T-helper 1 cell treated with Interleukin-12 subunit alpha and Interleukin-12 subunit beta and Interleukin-4 antibody, amounts not matched to agents 30 ng/mL and 1 ng/mL, for 36 hours (primary cell): ENCODE data around the gene ZNF561. TPM values are rescaled to one million over a fixed set of nuclear protein-coding genes. Genes with fewer than 3 reads are reported as not detected.
"Not testable (repeated sequence)": the region's sequence is repeated elsewhere in the genome, so short reads cannot be mapped to it uniquely, and the experiment has no call there.

ENCODE experiments used
- intact Hi-C: fragments of 100-400 bp; cut with micrococcal nuclease; formaldehyde crosslinking; loops from one replicate; pipeline ENCODE4 v1.15.1; 2024
- total RNA-seq: library from RNA; stranded (reverse); gene quantifications from 2 replicates; pipeline ENCODE4 v1.2.3, GENCODE V29; 2022

Gene ZNF561
- total RNA-seq, result 32.7 and 32.9 TPM in 2 replicates

DNA sequence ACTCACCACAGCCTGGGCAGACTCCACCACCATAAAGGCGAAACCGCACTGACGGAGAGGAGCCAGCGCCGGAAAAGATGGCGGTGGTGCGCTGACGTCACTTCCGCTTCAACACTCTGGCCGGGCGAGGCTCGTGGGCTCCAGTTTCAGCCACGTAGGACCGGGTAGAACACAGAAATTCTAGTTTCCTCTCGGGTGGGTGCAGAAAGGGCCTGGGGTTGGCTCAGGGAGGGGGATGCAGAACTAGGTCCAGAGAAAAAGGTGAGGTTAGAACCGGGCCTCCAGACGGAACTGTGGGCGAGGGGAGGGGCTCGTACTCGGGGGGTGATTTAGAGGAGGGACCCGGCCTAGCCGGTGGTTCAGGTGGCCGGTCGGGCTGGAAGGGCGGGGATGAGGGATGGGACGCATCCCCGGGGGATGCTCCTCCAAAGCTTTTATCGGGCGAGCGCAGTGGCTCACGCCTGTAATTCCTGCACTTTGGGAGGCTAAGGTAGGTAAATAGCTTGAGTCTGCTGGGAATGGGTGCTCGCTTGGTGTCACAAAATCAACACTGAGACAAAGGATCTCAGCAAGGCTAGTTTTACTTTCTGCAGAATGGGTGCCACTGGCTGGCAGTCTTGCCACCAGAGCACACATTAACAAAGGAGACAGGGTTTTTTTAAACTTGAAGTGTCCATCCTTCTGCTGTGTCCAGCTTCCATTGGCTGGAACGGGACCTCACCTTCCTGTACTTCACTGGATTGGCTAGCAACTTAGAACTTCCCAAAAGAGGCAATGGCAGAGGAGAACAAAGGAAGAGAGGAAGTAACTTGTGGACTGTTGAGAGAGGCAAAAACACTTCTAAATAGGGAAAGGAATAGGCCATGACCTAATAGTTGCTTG, at the start of gene ZNF561:
ZNF561 (minus strand) TSS at position 77 of the 882 bp plus-strand sequence. CDS start 1,776 bp downstream, outside the sequence.
- intact Hi-C loops, result loop anchor here (1.0 to 5.0 kb wide), 12 partner anchors 37 to 481 kb away; partner anchors contain the start of genes FBXL12, PIN1, ZNF121 and ZNF266

GRCh38 chr19:9668544-9668943, 47.5 kb upstream of the ZNF561 start:
- intact Hi-C loops, result no loop called here

GRCh38 chr19:9667898-9668297, 46.9 kb upstream of the ZNF561 start:
- intact Hi-C loops, result no loop called here

GRCh38 chr19:9658769-9659168, 37.7 kb upstream of the ZNF561 start:
- intact Hi-C loops, result no loop called here

DNA sequence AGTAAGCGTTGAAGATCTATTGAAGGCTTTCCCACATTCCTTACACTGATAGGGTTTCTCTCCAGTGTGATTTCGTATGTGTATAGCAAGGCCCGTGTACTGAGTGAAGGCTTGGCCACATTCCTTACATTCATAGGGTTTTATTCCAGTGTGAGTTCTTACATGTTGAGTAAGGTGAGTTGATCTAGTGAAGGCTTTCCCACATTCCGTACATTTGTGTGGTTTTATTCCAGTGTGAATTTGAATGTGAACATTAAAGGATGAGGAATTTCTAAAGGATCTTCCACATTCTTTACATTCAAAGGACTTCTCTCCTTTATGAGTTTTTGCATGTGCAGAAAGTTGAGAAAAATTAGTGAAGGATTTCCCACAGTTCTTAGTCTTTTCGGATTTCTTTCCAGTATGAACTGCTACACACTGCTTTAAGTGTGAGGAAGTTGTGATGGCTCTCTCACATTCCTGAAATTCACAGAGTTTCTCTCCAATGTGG, 32.1 kb upstream of the ZNF561 start:
- intact Hi-C loops, result not testable (repeated sequence)

- intact Hi-C loops, result not testable (repeated sequence)
These were observed 30.4 kb upstream of the ZNF561 start for GRCh38 chr19:9651464-9651863.

GRCh38 chr19:9650345-9650744, 29.3 kb upstream of the ZNF561 start:
- intact Hi-C loops, result no loop called here

GRCh38 chr19:9645472-9645871, 24.4 kb upstream of the ZNF561 start:
- intact Hi-C loops, result no loop called here

DNA sequence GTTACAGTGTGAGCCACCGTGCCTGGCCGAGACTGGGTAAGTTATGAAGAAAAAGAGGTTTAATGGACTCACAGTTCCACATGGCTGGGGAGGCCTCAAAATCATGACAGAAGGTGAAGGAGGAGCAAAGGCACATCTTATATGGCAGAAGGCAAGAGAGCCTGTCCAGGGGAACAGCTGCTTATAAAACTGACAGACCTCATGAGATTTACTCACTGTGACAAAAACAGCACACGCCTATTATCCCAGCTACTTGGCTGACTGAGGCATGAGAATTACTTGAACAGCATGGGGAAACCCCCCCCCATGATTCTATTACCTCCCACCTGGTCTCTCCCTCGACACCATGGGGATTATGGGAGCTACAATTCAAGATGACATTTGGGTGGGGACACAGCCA, 23.4 kb upstream of the ZNF561 start:
- intact Hi-C loops, result no loop called here

DNA sequence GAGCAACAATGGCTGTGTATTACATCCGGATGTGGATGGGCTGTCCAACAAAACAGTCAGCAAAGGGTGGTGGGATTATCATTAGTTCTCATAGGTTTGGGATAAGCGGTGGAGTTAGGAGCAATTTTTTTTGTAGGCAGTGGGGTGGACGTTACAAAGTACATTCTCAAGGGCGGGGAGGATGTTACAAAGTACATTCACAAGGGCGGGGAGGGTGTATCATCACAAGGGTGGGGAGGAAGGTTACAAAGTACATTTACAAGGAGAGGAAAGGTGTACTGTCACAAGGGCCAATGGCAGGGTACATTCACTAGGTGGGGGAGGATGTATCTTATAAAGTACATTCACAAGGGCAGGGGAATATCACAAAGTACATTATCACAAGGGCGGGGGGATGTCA, 20.8 kb upstream of the ZNF561 start:
- intact Hi-C loops, result no loop called here

- intact Hi-C loops, result no loop called here
These were observed 19.9 kb upstream of the ZNF561 start for GRCh38 chr19:9640956-9641355.

DNA sequence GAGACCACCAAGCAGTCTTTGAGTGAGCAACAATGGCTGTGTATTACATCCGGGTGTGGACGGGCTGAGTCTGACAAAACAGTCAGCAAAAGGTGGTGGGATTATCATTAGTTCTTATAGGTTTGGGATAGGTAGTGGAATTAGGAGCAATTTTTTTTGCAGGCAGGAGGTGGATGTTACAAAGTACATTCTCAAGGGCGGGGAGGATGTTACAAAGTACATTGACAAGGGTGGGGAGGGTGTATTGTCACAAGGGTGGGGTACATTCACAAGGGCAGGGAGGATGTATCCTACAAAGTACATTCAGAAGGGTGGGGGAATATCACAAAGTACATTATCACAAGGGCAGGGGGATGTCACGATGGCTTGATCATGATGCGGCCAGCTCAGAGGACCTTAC, 15.0 kb upstream of the ZNF561 start:
- intact Hi-C loops, result no loop called here

- intact Hi-C loops, result loop anchor here (2.0 kb wide), 1 partner anchor 399 kb away; no protein-coding TSS in a partner anchor
These were observed 6.8 kb upstream of the ZNF561 start for GRCh38 chr19:9627856-9628255.

- intact Hi-C loops, result loop anchor here (5.0 kb wide), 1 partner anchor 310 kb away; no protein-coding TSS in a partner anchor
These were observed 1.5 kb upstream of the ZNF561 start for GRCh38 chr19:9622531-9622930.

GRCh38 chr19:9620842-9621155, 233 bp downstream of the ZNF561 start:
- intact Hi-C loops, result loop anchor here (1.0 to 5.0 kb wide), 12 partner anchors 36 to 480 kb away; partner anchors contain the start of genes FBXL12, PIN1, ZNF121 and ZNF266

DNA sequence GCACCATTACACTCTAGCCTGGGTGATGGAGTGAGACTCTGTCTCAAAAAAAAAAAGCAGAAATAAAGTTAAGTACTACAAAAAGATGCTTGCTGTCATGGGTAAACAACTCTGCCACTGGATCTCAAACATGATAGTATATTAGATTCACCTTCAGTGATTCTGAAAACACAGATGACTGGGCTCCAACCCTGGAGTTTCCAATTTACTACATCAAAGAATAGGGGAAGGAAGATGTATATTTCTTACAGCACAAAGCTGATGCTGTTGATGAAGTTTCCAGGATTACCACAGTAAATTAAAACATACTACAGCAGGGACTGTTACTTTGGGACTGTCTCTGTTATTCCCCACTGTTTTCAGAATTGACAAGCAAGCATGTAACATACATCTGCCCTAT, 5.2 kb downstream of the ZNF561 start:
- intact Hi-C loops, result no loop called here

DNA sequence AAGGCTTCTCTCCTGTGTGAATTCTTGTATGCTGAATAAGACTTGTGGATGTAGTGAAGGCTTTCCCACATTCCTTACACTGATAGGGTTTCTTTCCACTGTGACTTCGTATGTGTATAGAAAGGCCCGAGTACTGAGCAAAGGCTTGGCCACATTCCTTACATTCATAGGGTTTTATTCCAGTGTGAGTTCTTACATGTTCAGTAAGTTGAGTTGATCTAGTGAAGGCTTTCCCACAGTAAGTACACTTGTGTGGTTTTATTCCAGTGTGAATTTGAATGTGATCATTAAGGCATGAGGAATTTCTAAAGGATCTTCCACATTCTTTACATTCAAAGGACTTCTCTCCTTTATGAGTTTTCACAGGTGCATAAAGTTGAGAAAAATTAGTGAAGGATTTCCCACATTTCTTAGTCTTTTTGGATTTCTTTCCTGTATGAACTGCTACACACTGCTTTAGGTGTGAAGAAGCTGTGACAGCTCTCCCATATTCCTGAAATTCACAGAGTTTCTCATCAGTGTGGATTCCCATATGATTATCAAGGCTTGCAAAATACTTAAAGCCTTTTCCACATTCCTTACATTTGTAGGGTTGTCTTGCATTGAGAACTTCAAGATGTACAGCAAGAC, 10.4 kb downstream of the ZNF561 start:
- intact Hi-C loops, result no loop called here

- intact Hi-C loops, result no loop called here
These were observed 12.1 kb downstream of the ZNF561 start for GRCh38 chr19:9608912-9609311.

GRCh38 chr19:9597027-9597426, 24.0 kb downstream of the ZNF561 start:
- intact Hi-C loops, result no loop called here

DNA sequence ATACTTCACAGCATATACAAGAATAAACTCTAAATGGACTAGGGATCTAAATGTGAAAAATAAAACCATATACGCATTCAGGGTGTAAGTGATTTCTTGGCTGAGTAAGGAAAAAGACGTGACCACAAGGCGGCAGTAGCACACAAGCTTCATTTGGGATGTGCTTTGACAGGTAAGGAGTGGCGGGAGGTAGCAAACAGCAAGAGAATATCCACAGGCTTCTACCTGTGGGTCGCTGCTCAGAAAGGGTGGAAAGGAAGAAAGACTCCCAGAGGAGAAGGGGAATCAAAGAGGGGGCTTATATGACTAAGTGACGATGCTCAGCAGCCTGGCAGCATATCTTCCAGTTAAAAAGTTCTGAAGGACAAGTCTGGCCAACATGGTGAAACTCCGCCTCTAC, 34.3 kb downstream of the ZNF561 start:
- intact Hi-C loops, result loop anchor here (1.0 to 10.0 kb wide), 6 partner anchors 88 to 450 kb away; partner anchors contain the start of gene ZNF562

DNA sequence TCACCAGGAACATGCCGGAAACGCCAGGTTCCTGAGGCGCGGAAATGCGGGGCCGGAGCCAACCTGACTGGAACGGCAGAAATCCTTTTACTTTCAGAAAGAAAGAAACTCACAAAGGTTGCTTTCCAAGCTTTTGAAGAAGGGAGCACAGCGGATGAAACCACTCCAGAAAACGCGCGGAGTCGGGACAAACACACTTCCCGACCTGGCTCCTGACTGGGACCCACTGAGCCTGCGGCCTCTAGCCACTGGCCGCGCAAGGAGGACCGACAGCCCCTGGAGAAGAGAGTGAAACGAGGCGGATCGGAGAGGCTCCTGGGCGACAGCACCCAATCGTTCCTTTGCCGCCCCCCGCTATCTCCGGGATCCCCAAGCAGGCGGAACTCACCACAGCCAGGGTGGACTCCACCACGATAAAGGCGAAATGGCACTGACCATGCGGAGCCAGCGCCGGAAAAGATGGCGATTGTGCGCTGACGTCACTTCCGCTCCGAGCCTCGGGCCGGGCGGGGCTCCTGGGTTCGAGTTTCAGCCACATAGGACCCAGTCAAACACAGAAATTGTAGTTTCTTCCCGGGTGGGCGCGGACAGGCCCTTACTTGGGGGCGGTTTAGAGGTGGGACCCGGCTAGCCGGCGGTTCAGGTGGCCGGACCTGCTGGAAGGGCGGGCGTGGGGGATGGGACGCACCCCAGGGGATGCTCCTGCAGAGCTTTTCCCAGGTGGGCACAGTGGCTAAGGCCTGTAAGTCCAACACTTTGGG, 36.8 kb downstream of the ZNF561 start, which contains the start of gene ZNF121:
ZNF121 (minus strand) TSS at position 432 of the 761 bp plus-strand sequence. CDS start 16,407 bp downstream, outside the sequence.
- intact Hi-C loops, result loop anchor here (1.0 to 10.0 kb wide), 8 partner anchors 37 to 444 kb away; partner anchors contain the start of genes FBXL12, ZNF266, ZNF317 and ZNF426
